HepG2 (cell line): ENCODE results near the gene GOT1. TPM values are rescaled to one million over a fixed set of nuclear protein-coding genes. Genes with fewer than 3 reads are reported as not detected.

Source experiments
- ATAC-seq: fragments of 200-7000 bp; cut with Tn5 transposase; 3 replicates; pipeline ENCODE4 v1.9.1; 2020; ENCODE audit warnings: mild to moderate bottlenecking, moderate library complexity
- Bru-seq: library from RNA; stranded (reverse); fragments of 400-500 nt; gene quantifications from one replicate; lab custom pipeline; 2021; lab: Mats Ljungman, UMichigan
- BruChase-seq, 2 experiments: library from RNA; stranded (reverse); fragments of 400-500 nt; gene quantifications; one replicate each; lab custom pipeline; 2021; lab: Mats Ljungman, UMichigan
- BruUV-seq: library from RNA; stranded (reverse); fragments of 400-500 nt; replicated peaks from 2 replicates; lab custom pipeline; 2021; lab: Mats Ljungman, UMichigan
- CTCF ChIA-PET: fragments of 300-600 bp; formaldehyde crosslinking; extraction: SDS; loops from one replicate; lab custom pipeline; 2021; ENCODE audit warnings: low total read pairs, inconsistent platforms, low intra/inter-chr PET ratio; lab: Yijun Ruan, JAX
- POLR2A ChIA-PET: fragments of 350-600 bp; sonication (Branson Sonifier 250); formaldehyde crosslinking; loops from one replicate; lab custom pipeline; 2020; ENCODE audit warnings: antibody characterized with exemption, inconsistent platforms; lab: Yijun Ruan, JAX
- DNase-seq: peaks from one replicate; pipeline ENCODE4 v3.0.0-alpha.2; 2015; ENCODE audit warnings: low spot score
- FAIRE-seq: peaks from 3 replicates; lab custom pipeline; 2011; peaks lifted over from hg19 to GRCh38; lab: Jason Lieb, UNC
- H2AFZ ChIP-seq: one replicate; pipeline ENCODE4 v1.6.1; 2011; ENCODE audit warnings: low read length, inconsistent platforms
- H3K27ac ChIP-seq: fragments of 300-600 bp; 3 replicates; pipeline ENCODE4 v1.8.0; 2011; ENCODE audit warnings: mixed run types, mild to moderate bottlenecking, mixed read lengths, low read length, inconsistent platforms; ENCODE audit not compliant: insufficient read depth; ENCODE audit errors: extremely low read length
- H3K27me3 ChIP-seq, 2 experiments: fragments of 200-600 bp in 1 of 2; 2 replicates in 1 of 2; 3 replicates in 1 of 2; pipeline versions ENCODE4 v1.6.0 to v1.8.0; 2011; ENCODE audit warnings: low read length in 2 of 2, mild to moderate bottlenecking in 2 of 2, moderate library complexity in 2 of 2, inconsistent platforms in 1 of 2; ENCODE audit not compliant: insufficient read depth in 2 of 2, control insufficient read depth in 1 of 2
- H3K36me3 ChIP-seq, 2 experiments: fragments of 200-600 bp in 1 of 2; replicated peaks in 1 of 2; 2 replicates in 1 of 2; 3 replicates in 1 of 2; pipeline versions ENCODE4 v1.5.1 to v1.8.0; 2011; ENCODE audit warnings: low read length in 2 of 2, inconsistent platforms in 1 of 2; ENCODE audit not compliant: insufficient read depth in 2 of 2, control insufficient read depth in 1 of 2
- H3K4me1 ChIP-seq: 2 replicates; pipeline ENCODE4 v1.5.1; 2012; ENCODE audit warnings: low read length, inconsistent platforms; ENCODE audit not compliant: insufficient read depth
- H3K4me2 ChIP-seq: 2 replicates; pipeline ENCODE4 v1.6.0; 2011; ENCODE audit warnings: low read depth, low read length, inconsistent platforms
- H3K4me3 ChIP-seq, 3 experiments: fragments of 200-600 bp in 1 of 3; sonication (generic), shearing (Covaris generic) in 1 of 3; replicated peaks in 1 of 3; 2 replicates each; pipeline ENCODE4 v1.5.1; 2011 to 2016; ENCODE audit warnings: low read length in 3 of 3, inconsistent platforms in 2 of 3, low read depth in 2 of 3, mild to moderate bottlenecking in 2 of 3, control low read depth in 1 of 3, mixed read lengths in 1 of 3; ENCODE audit not compliant: insufficient read depth in 1 of 3
- H3K79me2 ChIP-seq: one replicate; pipeline ENCODE4 v1.6.1; 2011; ENCODE audit warnings: low read length, inconsistent platforms; ENCODE audit not compliant: insufficient read depth
- H3K9ac ChIP-seq: 2 replicates; pipeline ENCODE4 v1.6.0; 2011; ENCODE audit warnings: mild to moderate bottlenecking, low read depth, low read length, inconsistent platforms; ENCODE audit not compliant: insufficient read depth
- H3K9me3 ChIP-seq: 2 replicates; pipeline ENCODE4 v1.5.1; 2012; ENCODE audit warnings: mild to moderate bottlenecking, low read length
- H4K20me1 ChIP-seq: 2 replicates; pipeline ENCODE4 v1.6.0; 2011; ENCODE audit warnings: inconsistent platforms, mild to moderate bottlenecking, low read length, moderate library complexity; ENCODE audit not compliant: insufficient read depth
- CENPT ChIP-seq: sonication (generic); formaldehyde crosslinking; IDR thresholded peaks from 2 replicates; pipeline ENCODE4 v1.8.0; 2022; ENCODE audit warnings: low read depth, mild to moderate bottlenecking, moderate library complexity, missing genetic modification reagents
- HOXA5 ChIP-seq: sonication (generic); formaldehyde crosslinking; IDR thresholded peaks from 2 replicates; pipeline ENCODE4 v1.4.0; 2020; ENCODE audit warnings: missing genetic modification reagents
- NFIB ChIP-seq: sonication (generic); formaldehyde crosslinking; IDR thresholded peaks from 2 replicates; pipeline ENCODE4 v1.9.0; 2021; ENCODE audit warnings: missing genetic modification reagents, mild to moderate bottlenecking, borderline replicate concordance
- ONECUT2 ChIP-seq: sonication (generic); formaldehyde crosslinking; IDR thresholded peaks from 2 replicates; pipeline ENCODE4 v1.4.0; 2020; ENCODE audit warnings: missing genetic modification reagents
- SMAD9 ChIP-seq: sonication (generic); formaldehyde crosslinking; IDR thresholded peaks from 2 replicates; pipeline ENCODE4 v1.5.1; 2020; ENCODE audit warnings: mild to moderate bottlenecking, missing genetic modification reagents
- SP4 ChIP-seq: sonication (generic); formaldehyde crosslinking; IDR thresholded peaks from 2 replicates; pipeline ENCODE4 v1.8.1; 2023; ENCODE audit warnings: mild to moderate bottlenecking, missing genetic modification reagents
- TFDP1 ChIP-seq: IDR thresholded peaks from 2 replicates; pipeline ENCODE4 v1.6.1; 2016; ENCODE audit warnings: missing compliant biosample characterization, missing genetic modification reagents, borderline replicate concordance
- ZFP90 ChIP-seq: sonication (generic); formaldehyde crosslinking; IDR thresholded peaks from 2 replicates; pipeline ENCODE4 v1.8.0; 2022; ENCODE audit warnings: missing genetic modification reagents, mild to moderate bottlenecking, inconsistent platforms, borderline replicate concordance
- ZNF788 ChIP-seq: sonication (generic); formaldehyde crosslinking; IDR thresholded peaks from 2 replicates; pipeline ENCODE4 v1.5.0; 2020; ENCODE audit warnings: mild to moderate bottlenecking, missing genetic modification reagents, borderline replicate concordance
- ZSCAN9 ChIP-seq: IDR thresholded peaks from 2 replicates; pipeline ENCODE4 v1.6.1; 2016; ENCODE audit warnings: borderline replicate concordance
- WGBS: methylation state at CpG from one replicate; pipeline ENCODE4 v1.1.6; 2017; ENCODE audit warnings: low lambda C conversion rate; 5-methylcytosine and 5-hydroxymethylcytosine counted together
- in situ Hi-C: cut with HindIII; loops from 2 replicates; pipeline ENCODE4 v1.10.0; 2017; ENCODE audit warnings: low pct_unique_long_range_greater_than_20kb; ENCODE audit not compliant: extremely low pct_ligation_motif_present
- intact Hi-C: fragments of 100-400 bp; cut with micrococcal nuclease; formaldehyde crosslinking; loops from one replicate; pipeline ENCODE4 v1.10.0; 2022; ENCODE audit not compliant: unreplicated experiment
- long read RNA-seq, 2 experiments: library from RNA in 1 of 2; library from polyadenylated mRNA in 1 of 2; stranded (forward) in 1 of 2; unstranded in 1 of 2; transcript quantifications; one replicate each; pipeline ENCODE4 v2.0.0, GENCODE V29; 2019 to 2022
- polyA minus RNA-seq, 3 experiments: library from RNA; depleted of rRNA, polyadenylated mRNA; stranded (reverse); fragments of >200 nt; gene quantifications; 2 replicates each; pipeline ENCODE4 v1.2.3, GENCODE V29; 2011; ENCODE audit warnings: low replicate concordance in 1 of 3
- polyA plus RNA-seq, 8 experiments: library from polyadenylated mRNA; depleted of rRNA in 3 of 8; stranded (reverse) in 7 of 8; unstranded in 1 of 8; fragments of >200 nt; fragmentation: Illumina TruSeq in 4 of 8; extraction: Trizol in 4 of 8; gene quantifications; 2 replicates each; pipeline versions ENCODE4 v1.2.1 to v1.2.3, GENCODE V29; 2011 to 2016; ENCODE audit warnings: low read depth in 4 of 8, missing spikeins in 1 of 8, mixed read lengths in 1 of 8; ENCODE audit not compliant: insufficient read depth in 1 of 8
- total RNA-seq, 5 experiments: library from RNA; depleted of rRNA; stranded (reverse); fragments of >200 nt; fragmentation: Illumina TruSeq; extraction: Trizol; gene quantifications; 2 replicates each; pipeline ENCODE4 v1.2.3, GENCODE V29; 2016; ENCODE audit warnings: low read depth in 1 of 5
- TF ChIP-seq, protein P1 (sequence below): sonication (generic); formaldehyde crosslinking; IDR thresholded peaks from 2 replicates; pipeline ENCODE4 v1.8.1; 2022; ENCODE audit warnings: low read depth, mild to moderate bottlenecking, missing genetic modification reagents

GOT1 gene
- total RNA-seq (2016; rRNA removed; fragmentation: Illumina TruSeq; extraction: Trizol) (102 and 138 TPM in 2 replicates), polyA plus RNA-seq (2011; rRNA removed) (81.2 and 108 TPM in 2 replicates), polyA minus RNA-seq (2011; rRNA and poly(A)+ RNA removed; ENCODE audit: low replicate concordance) (39.6 and 69.8 TPM in 2 replicates), Bru-seq, nascent RNA (percentile 88 among the genes with signal in this experiment), BruChase-seq, experiment 1, labeled RNA remaining after a 6-hour chase (percentile 91 among the genes with signal in this experiment), BruChase-seq, experiment 2, labeled RNA remaining after a 2-hour chase (percentile 85 among the genes with signal in this experiment)
- 28.5 and 30.6 TPM in 2 replicates for total RNA-seq (2016; cell fraction: cytosol; rRNA removed; fragmentation: Illumina TruSeq; extraction: Trizol; ENCODE audit: low read depth)
- 105 and 133 TPM in 2 replicates for total RNA-seq (2016; cell fraction: insoluble cytoplasmic fraction; rRNA removed; fragmentation: Illumina TruSeq; extraction: Trizol)
- 30.1 and 35.1 TPM in 2 replicates for total RNA-seq (2016; cell fraction: membrane; rRNA removed; fragmentation: Illumina TruSeq; extraction: Trizol)
- total RNA-seq (2016; cell fraction: nucleus; rRNA removed; fragmentation: Illumina TruSeq; extraction: Trizol), result 41.3 and 49.6 TPM in 2 replicates
- polyA plus RNA-seq (2011; cell fraction: cytosol; rRNA removed), result 60.2 and 68.1 TPM in 2 replicates
- polyA plus RNA-seq (2011; cell fraction: nucleus; rRNA removed), result 40.4 and 52.4 TPM in 2 replicates
- 92.4 and 114 TPM in 2 replicates for polyA plus RNA-seq (2012)
- polyA plus RNA-seq (2016; cell fraction: cytosol; fragmentation: Illumina TruSeq; extraction: Trizol; ENCODE audit: low read depth), result 18.3 and 21.0 TPM in 2 replicates
- polyA plus RNA-seq (2016; cell fraction: insoluble cytoplasmic fraction; fragmentation: Illumina TruSeq; extraction: Trizol; ENCODE audit: low read depth), result 135 and 142 TPM in 2 replicates
- polyA plus RNA-seq (2016; cell fraction: membrane; fragmentation: Illumina TruSeq; extraction: Trizol; ENCODE audit: low read depth), result 21.5 and 28.1 TPM in 2 replicates
- 59.9 and 72.8 TPM in 2 replicates for polyA plus RNA-seq (2016; cell fraction: nucleus; fragmentation: Illumina TruSeq; extraction: Trizol; ENCODE audit: insufficient read depth, low read depth)
- polyA minus RNA-seq (2011; cell fraction: cytosol; rRNA and poly(A)+ RNA removed), result 71.8 and 90.7 TPM in 2 replicates
- polyA minus RNA-seq (2011; cell fraction: nucleus; rRNA and poly(A)+ RNA removed), result 41.1 and 59.3 TPM in 2 replicates
- long read RNA-seq, experiment 1, transcript GOT1-201 (9 exons, 2,923 nt), result major isoform, 191 of 230 reads
- long read RNA-seq, experiment 1, partial matches to known transcripts, result 12 of 230 reads
- long read RNA-seq, experiment 1, other reads (novel, unspliced or antisense), result 24 of 230 reads
- long read RNA-seq, experiment 2, transcript GOT1-201 (9 exons, 2,923 nt), result major isoform, 285 of 416 reads
- long read RNA-seq, experiment 2, partial matches to known transcripts, result 34 of 416 reads
- long read RNA-seq, experiment 2, other reads (novel, unspliced or antisense), result 92 of 416 reads

- no peaks in the 10 kb centered on the region; a peak in 1 of 5 replicates for H3K27me3 ChIP-seq
- no peaks in the 10 kb centered on the region for H3K9me3 ChIP-seq
- no TSS peak for BruUV-seq
- FAIRE-seq, result peak; percentile 100
- peak within 1 kb of the TSS; percentile 87 to 99 (median 93) for H3K4me3 ChIP-seq
- H4K20me1 ChIP-seq, result no peaks in the 10 kb centered on the region; the same call in 1 of the 2 replicates
- in situ Hi-C loops (loop anchor here (5.0 kb wide), 2 partner anchors 38 to 182 kb away; no protein-coding TSS in a partner anchor), intact Hi-C loops (loop anchor here (1.0 to 2.0 kb wide), 2 partner anchors 18 to 34 kb away; no protein-coding TSS in a partner anchor)
- H3K4me1 ChIP-seq, result peaks cover 55% of the 10 kb centered on the region
- 1% methylated on average over 30 of the region's 59 CpGs for WGBS
- DNase-seq, result peak; percentile 99
- no peak within 1 kb of the TSS for H2AFZ ChIP-seq
- H3K79me2 ChIP-seq, result peaks cover 58% of the 10 kb centered on the region
- peak; percentile 97 for ATAC-seq
- ChIA-PET POLR2A (interaction anchor here (0.7 to 2.6 kb wide), 20 partner anchors 10 to 302 kb away, joined by 3 to 43 read pairs (median 5); partner anchors contain the start of genes ENTPD7 and SLC25A28), CTCF (no interaction called here)
- peak within 1 kb of the TSS; percentile 75 for H3K27ac ChIP-seq
- H3K9ac ChIP-seq, result peak within 1 kb of the TSS; percentile 91
- H3K4me2 ChIP-seq, result peak within 1 kb of the TSS; percentile 93
- peaks cover 3 to 15% of the 10 kb centered on the region in 2 experiments; a peak in 4 of 5 replicates for H3K36me3 ChIP-seq
- TF ChIP-seq, protein P1, sequence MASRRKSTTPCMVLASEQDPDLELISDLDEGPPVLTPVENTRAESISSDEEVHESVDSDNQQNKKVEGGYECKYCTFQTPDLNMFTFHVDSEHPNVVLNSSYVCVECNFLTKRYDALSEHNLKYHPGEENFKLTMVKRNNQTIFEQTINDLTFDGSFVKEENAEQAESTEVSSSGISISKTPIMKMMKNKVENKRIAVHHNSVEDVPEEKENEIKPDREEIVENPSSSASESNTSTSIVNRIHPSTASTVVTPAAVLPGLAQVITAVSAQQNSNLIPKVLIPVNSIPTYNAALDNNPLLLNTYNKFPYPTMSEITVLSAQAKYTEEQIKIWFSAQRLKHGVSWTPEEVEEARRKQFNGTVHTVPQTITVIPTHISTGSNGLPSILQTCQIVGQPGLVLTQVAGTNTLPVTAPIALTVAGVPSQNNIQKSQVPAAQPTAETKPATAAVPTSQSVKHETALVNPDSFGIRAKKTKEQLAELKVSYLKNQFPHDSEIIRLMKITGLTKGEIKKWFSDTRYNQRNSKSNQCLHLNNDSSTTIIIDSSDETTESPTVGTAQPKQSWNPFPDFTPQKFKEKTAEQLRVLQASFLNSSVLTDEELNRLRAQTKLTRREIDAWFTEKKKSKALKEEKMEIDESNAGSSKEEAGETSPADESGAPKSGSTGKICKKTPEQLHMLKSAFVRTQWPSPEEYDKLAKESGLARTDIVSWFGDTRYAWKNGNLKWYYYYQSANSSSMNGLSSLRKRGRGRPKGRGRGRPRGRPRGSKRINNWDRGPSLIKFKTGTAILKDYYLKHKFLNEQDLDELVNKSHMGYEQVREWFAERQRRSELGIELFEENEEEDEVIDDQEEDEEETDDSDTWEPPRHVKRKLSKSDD (CRISPR knock-in tag), result no peak
- 0 out of 2 replicates have a peak, but pooled peaks have one; percentile 13 for TF ChIP-seq ZSCAN9 (CRISPR knock-in tag)
- TF ChIP-seq TFDP1 (CRISPR knock-in tag), result peak; percentile 48; the same call in 1 of the 2 replicates
- TF ChIP-seq NFIB (CRISPR knock-in tag), result no peak
- peak; percentile 65; the same call in 1 of the 2 replicates for TF ChIP-seq ZNF788 (CRISPR knock-in tag)
- peak; percentile 74; the same call in 1 of the 2 replicates for TF ChIP-seq ZFP90 (CRISPR knock-in tag)
- TF ChIP-seq SMAD9 (CRISPR knock-in tag), result 0 out of 2 replicates have a peak, but pooled peaks have one; percentile 37
- TF ChIP-seq SP4 (CRISPR knock-in tag), result peak; percentile 72
- no peak for TF ChIP-seq CENPT (CRISPR knock-in tag)
- TF ChIP-seq HOXA5 (CRISPR knock-in tag), result no peak
- no peak for TF ChIP-seq ONECUT2 (CRISPR knock-in tag)
Measured at GRCh38 chr10:99430451-99431189, at the start of gene GOT1. Gene GOT1 (minus strand): TSS chr10:99430624. CDS start chr10:99430565, 59 bp downstream.
